AG09319 (cell line): ENCODE data around the gene COPB2.

Experiments used
- DNase-seq: peaks from one replicate; pipeline ENCODE4 v3.0.0-alpha.2; 2010; ENCODE audit warnings: low read depth; ENCODE audit errors: extremely low read depth
- CTCF ChIP-seq: IDR thresholded peaks from 2 replicates; pipeline ENCODE4 v1.5.1; 2011; ENCODE audit warnings: low read depth, mild to moderate bottlenecking, inconsistent platforms, low read length, moderate library complexity

The COPB2 gene

GRCh38 chr3:139377378-139377777 lies 12.1 kb downstream of the COPB2 start:
- no peak for DNase-seq
- TF ChIP-seq CTCF = no peak

DNA sequence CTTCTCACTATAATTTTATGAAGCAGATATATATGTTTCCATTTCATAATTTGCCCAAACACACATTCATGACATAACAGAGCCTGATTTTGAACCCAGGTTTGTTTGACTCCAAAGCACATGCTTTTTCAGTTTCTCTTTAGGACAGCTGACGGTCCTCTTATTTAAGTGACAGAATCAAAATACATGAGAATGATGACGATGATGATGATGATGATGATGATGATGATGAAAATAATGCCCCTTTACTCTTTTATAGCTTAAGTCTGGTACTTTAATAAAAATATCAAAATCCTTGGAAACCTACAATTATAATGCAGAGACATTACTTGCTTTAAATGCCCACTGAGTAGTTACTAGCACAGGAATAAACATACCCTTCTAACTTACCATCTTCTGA lies 15.3 kb downstream of the COPB2 start:
- DNase-seq = no peak
- no peak for TF ChIP-seq CTCF

DNA sequence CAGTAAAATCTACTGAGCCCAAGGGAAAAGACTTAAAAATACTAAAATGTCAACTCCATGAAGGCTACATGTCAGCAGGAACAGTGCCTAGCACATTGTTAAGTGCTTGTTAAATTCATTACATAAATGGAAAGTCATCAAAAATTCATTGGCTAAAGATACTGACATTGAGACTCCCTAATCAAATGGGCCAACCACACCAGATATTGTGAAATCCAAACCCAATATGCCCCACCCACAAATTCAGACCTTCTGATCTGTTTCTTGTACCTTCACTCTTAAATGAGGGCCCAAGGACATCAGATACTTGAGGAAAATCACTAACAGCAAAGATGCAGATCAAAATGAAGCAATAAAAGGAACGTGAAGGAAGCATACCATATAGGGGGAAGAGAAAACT lies 24.9 kb downstream of the COPB2 start:
- no peak for TF ChIP-seq CTCF
- no peak for DNase-seq

GRCh38 chr3:139361276-139361675 lies 28.2 kb downstream of the COPB2 start:
- TF ChIP-seq CTCF = no peak
- no peak for DNase-seq

- DNase-seq = no peak
- no peak for TF ChIP-seq CTCF
Measured at GRCh38 chr3:139358841-139359562, 30.4 kb downstream of the COPB2 start.

DNA sequence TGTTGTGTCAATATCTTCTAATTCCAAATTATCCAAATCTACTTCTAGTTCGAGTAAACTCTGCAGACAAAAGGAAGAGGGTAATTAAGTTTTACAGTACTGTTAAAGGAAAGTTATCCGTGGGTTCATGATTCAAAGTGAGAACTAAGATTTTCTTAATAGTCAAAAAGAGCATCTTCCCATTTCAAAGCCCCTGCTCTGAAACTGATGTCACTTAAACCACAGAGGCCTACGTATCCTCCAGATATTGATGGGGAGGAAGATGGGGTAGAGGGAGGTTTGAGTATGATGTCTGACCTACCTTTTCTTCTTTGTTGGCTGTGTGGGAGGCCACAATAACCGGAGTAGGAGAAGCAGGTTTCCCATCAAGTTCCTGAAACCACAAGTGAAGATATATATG lies 31.5 kb downstream of the COPB2 start:
- DNase-seq = no peak

DNA sequence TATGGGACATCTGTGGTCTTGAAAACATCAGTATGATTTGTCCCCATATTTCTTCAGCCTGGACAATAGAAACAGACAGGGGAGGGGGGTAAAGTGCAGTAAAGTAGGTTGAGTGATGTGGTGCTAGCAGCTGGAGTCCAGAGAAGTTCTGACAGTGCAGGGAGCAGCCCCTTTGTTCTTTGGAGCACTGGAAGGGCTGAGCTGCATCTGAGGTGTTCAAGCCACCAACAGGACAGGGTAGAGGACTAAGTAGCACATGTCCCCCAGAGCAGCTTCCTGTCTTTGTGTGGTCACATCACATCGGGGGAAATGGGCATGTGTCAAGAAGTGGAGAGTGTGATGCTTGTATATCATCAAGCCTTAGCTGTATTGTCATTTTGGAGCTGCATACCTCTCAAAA lies 33.6 kb downstream of the COPB2 start:
- no peak for DNase-seq
- TF ChIP-seq CTCF = no peak

More for the DNA sequence above, 31.5 kb downstream of the COPB2 start:
- TF ChIP-seq CTCF = no peak
